SU-DHL-6 (cell line): ENCODE results near the gene COQ8B.

Source experiments
- EZH2phosphoT487 ChIP-seq: fragments of 200-600 bp; sonication (generic), shearing (Covaris generic); conservative IDR thresholded peaks from 2 replicates; pipeline ENCODE4 v1.6.1; 2018; ENCODE audit warnings: mild to moderate bottlenecking, antibody characterized with exemption, low read length, moderate library complexity, mixed read lengths
- TF ChIP-seq, protein P1 (sequence below): fragments of 200-600 bp; sonication (generic); IDR thresholded peaks from one replicate; pipeline ENCODE4 v1.5.1; 2017; ENCODE audit warnings: antibody characterized with exemption, mild to moderate bottlenecking, low read length, moderate library complexity; ENCODE audit not compliant: insufficient read depth, poor library complexity, severe bottlenecking

DNA sequence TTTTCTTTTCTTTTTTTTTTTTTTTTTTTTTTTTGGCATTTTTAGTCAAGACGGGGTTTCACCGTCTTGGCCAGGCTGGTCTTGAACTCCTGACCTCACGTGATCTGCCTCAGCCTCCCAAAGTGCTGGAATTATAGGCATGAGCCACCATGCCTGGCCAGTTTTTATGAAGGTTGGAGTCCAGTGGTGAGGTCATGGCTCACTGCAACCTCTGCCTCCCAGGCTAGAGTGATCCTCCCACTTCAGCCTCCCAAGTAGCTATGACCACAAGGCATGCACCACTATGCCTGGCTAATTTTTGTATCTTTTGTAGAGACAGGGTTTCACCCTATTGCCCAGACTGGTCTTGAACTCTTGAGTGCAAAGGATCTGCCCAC, 38.5 kb upstream of the COQ8B start:
- TF ChIP-seq, protein P1, sequence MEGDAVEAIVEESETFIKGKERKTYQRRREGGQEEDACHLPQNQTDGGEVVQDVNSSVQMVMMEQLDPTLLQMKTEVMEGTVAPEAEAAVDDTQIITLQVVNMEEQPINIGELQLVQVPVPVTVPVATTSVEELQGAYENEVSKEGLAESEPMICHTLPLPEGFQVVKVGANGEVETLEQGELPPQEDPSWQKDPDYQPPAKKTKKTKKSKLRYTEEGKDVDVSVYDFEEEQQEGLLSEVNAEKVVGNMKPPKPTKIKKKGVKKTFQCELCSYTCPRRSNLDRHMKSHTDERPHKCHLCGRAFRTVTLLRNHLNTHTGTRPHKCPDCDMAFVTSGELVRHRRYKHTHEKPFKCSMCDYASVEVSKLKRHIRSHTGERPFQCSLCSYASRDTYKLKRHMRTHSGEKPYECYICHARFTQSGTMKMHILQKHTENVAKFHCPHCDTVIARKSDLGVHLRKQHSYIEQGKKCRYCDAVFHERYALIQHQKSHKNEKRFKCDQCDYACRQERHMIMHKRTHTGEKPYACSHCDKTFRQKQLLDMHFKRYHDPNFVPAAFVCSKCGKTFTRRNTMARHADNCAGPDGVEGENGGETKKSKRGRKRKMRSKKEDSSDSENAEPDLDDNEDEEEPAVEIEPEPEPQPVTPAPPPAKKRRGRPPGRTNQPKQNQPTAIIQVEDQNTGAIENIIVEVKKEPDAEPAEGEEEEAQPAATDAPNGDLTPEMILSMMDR, result no peak
- TF ChIP-seq EZH2phosphoT487, result no peak
